Tibial artery (tissue), 4 donors: ENCODE measurements around the gene SAP130.

Experiments used
- DNase-seq, 2 donors: peaks; one replicate each; pipeline ENCODE4 v3.0.0-alpha.2; 2019
- H3K27ac ChIP-seq, 2 donors: fragments of 200-600 bp; sonication (generic) in 1 of 2; 1 replicate in 1 of 2; 2 replicates in 1 of 2; pipeline ENCODE4 v1.5.1; 2018 to 2019; ENCODE audit warnings: mild to moderate bottlenecking in 1 of 2
- H3K27me3 ChIP-seq, 2 donors: fragments of 200-600 bp; sonication (generic) in 1 of 2; one replicate each; pipeline versions ENCODE4 v1.5.1 to v1.6.0; 2016 to 2019
- H3K36me3 ChIP-seq, 3 donors: fragments of 200-600 bp; sonication (generic) in 2 of 3; one replicate each; pipeline ENCODE4 v1.5.1; 2016 to 2019; ENCODE audit warnings: mild to moderate bottlenecking in 2 of 3
- H3K4me1 ChIP-seq, 4 donors: fragments of 200-600 bp; sonication (generic) in 2 of 4; 1 replicate in 3 of 4; 2 replicates in 1 of 4; pipeline ENCODE4 v1.5.1; 2016 to 2019
- H3K4me3 ChIP-seq, 2 donors: fragments of 200-600 bp; sonication (generic) in 1 of 2; 1 replicate in 1 of 2; 2 replicates in 1 of 2; pipeline ENCODE4 v1.5.1; 2018 to 2019; ENCODE audit warnings: mild to moderate bottlenecking in 2 of 2
- H3K9me3 ChIP-seq, 3 donors: fragments of 200-600 bp; sonication (generic) in 1 of 3; one replicate each; pipeline ENCODE4 v1.5.1; 2016 to 2019
- CTCF ChIP-seq, 2 experiments: fragments of 200-600 bp in 1 of 2; fragments of 450-650 bp in 1 of 2; IDR thresholded peaks; one replicate each; pipeline ENCODE4 v1.5.1; 2017 to 2019; ENCODE audit warnings: antibody characterized with exemption in 2 of 2, mild to moderate bottlenecking in 1 of 2, moderate library complexity in 1 of 2
- intact Hi-C: fragments of 100-400 bp; cut with DNase I; formaldehyde crosslinking; loops from one replicate; pipeline ENCODE4 v1.15.0; 2023; ENCODE audit warnings: low total_unique reads

Gene SAP130

GRCh38 chr2:128024816-128025215 is 3.0 kb downstream of the SAP130 start:
- intact Hi-C loops: loop anchor here (10.0 kb wide), 2 partner anchors 160 to 330 kb away; no protein-coding TSS in a partner anchor

GRCh38 chr2:128017561-128017960 is 10.3 kb downstream of the SAP130 start:
- Histone ChIP-seq H3K27me3 (no peaks in the 10 kb centered on the region), H3K27ac (no peak overlapping the region), H3K9me3 (no peaks in the 10 kb centered on the region), H3K36me3 (peaks cover 54 to 75% (median 58%) of the 10 kb centered on the region in 3 donors), H3K4me3 (no peak overlapping the region), H3K4me1 (no peaks in the 10 kb centered on the region)
- intact Hi-C loops: no loop called here
- no peak for TF ChIP-seq CTCF (IDR thresholded peaks at IDR 0.05)
- no peak for DNase-seq

More at GRCh38 chr2:128024816-128025215, 3.0 kb downstream of the SAP130 start:
- H3K27ac ChIP-seq: no peak overlapping the region
- H3K36me3 ChIP-seq: peaks cover 0 to 17% (median under 1%) of the 10 kb centered on the region in 3 donors
- H3K9me3 ChIP-seq: no peaks in the 10 kb centered on the region
- no peak for TF ChIP-seq CTCF (IDR thresholded peaks at IDR 0.05)
- H3K4me1 ChIP-seq: peaks cover 0 to 17% (median 7%) of the 10 kb centered on the region in 4 donors
- no peak overlapping the region for H3K4me3 ChIP-seq
- no peak for DNase-seq
- H3K27me3 ChIP-seq: no peaks in the 10 kb centered on the region

GRCh38 chr2:128016620-128017019 is 11.2 kb downstream of the SAP130 start:
- H3K36me3 ChIP-seq: peaks cover 63 to 75% (median 68%) of the 10 kb centered on the region in 3 donors
- intact Hi-C loops: no loop called here
- H3K4me1 ChIP-seq: no peaks in the 10 kb centered on the region
- no peaks in the 10 kb centered on the region for H3K27me3 ChIP-seq
- H3K27ac ChIP-seq: no peak overlapping the region
- DNase-seq: no peak
- H3K4me3 ChIP-seq: no peak overlapping the region
- no peaks in the 10 kb centered on the region for H3K9me3 ChIP-seq
- TF ChIP-seq CTCF (IDR thresholded peaks at IDR 0.05): no peak

GRCh38 chr2:128012698-128013097 is 15.2 kb downstream of the SAP130 start:
- no peaks in the 10 kb centered on the region for H3K9me3 ChIP-seq
- intact Hi-C loops: no loop called here
- no peaks in the 10 kb centered on the region for H3K4me1 ChIP-seq
- no peaks in the 10 kb centered on the region for H3K27me3 ChIP-seq
- H3K36me3 ChIP-seq: peaks cover 96 to 100% (median 99%) of the 10 kb centered on the region in 3 donors
- no peak for DNase-seq
- H3K4me3 ChIP-seq: no peak overlapping the region
- no peak overlapping the region for H3K27ac ChIP-seq
- TF ChIP-seq CTCF (IDR thresholded peaks at IDR 0.05): no peak

- Histone ChIP-seq H3K4me3 (no peak overlapping the region), H3K9me3 (no peaks in the 10 kb centered on the region), H3K27me3 (no peaks in the 10 kb centered on the region), H3K27ac (no peak overlapping the region), H3K4me1 (no peaks in the 10 kb centered on the region), H3K36me3 (peaks cover 60 to 99% (median 80%) of the 10 kb centered on the region in 3 donors)
- intact Hi-C loops: no loop called here
- TF ChIP-seq CTCF (IDR thresholded peaks at IDR 0.05): no peak
- DNase-seq: no peak
Observed at GRCh38 chr2:128008074-128008672, 19.7 kb downstream of the SAP130 start.
